Endothelial cell of coronary artery (primary cell): ENCODE results near the gene TSPY8. TPM values are rescaled to one million over a fixed set of nuclear protein-coding genes. Genes with fewer than 3 reads are reported as not detected.

Experiments
- total RNA-seq: library from RNA; depleted of rRNA; stranded (reverse); fragments of >200 nt; gene quantifications from 2 replicates; pipeline ENCODE4 v1.2.3, GENCODE V29; 2014

The TSPY8 gene, protein sequence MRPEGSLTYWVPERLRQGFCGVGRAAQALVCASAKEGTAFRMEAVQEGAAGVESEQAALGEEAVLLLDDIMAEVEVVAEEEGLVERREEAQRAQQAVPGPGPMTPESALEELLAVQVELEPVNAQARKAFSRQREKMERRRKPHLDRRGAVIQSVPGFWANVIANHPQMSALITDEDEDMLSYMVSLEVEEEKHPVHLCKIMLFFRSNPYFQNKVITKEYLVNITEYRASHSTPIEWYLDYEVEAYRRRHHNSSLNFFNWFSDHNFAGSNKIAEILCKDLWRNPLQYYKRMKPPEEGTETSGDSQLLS
- not detected in 2 replicates for total RNA-seq

GRCh38 chrY:9357497-9357896, at the start of gene TSPY8:
TSPY8 (plus strand) TSS chrY:9357797; CDS start chrY:9357843, 46 bp downstream.

DNA sequence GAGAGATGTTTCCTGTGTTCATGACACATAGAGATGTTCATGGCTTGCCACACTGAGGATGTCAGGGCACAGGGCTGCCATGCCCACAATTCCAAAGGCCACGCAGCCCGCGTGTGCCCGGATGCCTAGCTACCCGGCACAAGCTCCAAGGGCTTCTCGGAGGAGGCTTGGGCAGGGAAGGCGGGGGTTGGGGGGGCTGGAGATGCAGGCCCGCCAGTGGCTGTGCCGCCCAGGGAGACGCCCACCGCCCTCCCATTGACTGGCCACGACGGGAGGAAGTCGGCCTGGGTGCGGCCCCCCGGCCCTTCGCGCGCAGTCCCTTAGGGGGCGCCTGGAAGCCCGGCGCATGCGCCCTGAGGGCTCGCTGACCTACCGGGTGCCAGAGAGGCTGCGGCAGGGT, 20.4 kb upstream of the TSPY8 start, which contains the start of gene TSPY4:
TSPY4 (plus strand) TSS at position 301 of the 400 bp plus-strand sequence; CDS start at position 347, 46 bp downstream.

DNA sequence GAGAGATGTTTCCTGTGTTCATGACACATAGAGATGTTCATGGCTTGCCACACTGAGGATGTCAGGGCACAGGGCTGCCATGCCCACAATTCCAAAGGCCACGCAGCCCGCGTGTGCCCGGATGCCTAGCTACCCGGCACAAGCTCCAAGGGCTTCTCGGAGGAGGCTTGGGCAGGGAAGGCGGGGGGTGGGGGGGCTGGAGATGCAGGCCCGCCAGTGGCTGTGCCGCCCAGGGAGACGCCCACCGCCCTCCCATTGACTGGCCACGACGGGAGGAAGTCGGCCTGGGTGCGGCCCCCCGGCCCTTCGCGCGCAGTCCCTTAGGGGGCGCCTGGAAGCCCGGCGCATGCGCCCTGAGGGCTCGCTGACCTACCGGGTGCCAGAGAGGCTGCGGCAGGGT, 40.5 kb downstream of the TSPY8 start, which contains the start of gene TSPY3:
TSPY3 (plus strand) TSS at position 301 of the 400 bp plus-strand sequence; CDS start at position 347, 46 bp downstream.

Other genes starting within 250 kb of the TSPY8 start
- gene TSPY4, start 20.3 kb upstream of the TSPY8 start, total RNA-seq = not detected in 2 replicates
- not detected in 2 replicates for gene TSPY3, start 40.6 kb downstream of the TSPY8 start, total RNA-seq
- not detected in 2 replicates for gene TSPY1, start 109.2 kb downstream of the TSPY8 start, total RNA-seq
- gene TSPY9, start 129.5 kb downstream of the TSPY8 start, total RNA-seq = not detected in 2 replicates
- gene TSPY10, start 170.1 kb downstream of the TSPY8 start, total RNA-seq = not detected in 2 replicates